Erythroblast (primary cell): Measurements from ENCODE around the gene STPG3.

Experiments used
- GATA1 ChIP-seq: IDR thresholded peaks from 2 replicates; pipeline ENCODE4 v1.6.1; 2011; ENCODE audit warnings: low read depth, mild to moderate bottlenecking, control low read depth, low read length, moderate library complexity
- POLR2A ChIP-seq: IDR thresholded peaks from 2 replicates; pipeline ENCODE4 v1.6.1; 2011; ENCODE audit warnings: mild to moderate bottlenecking, low read length

- no peak for TF ChIP-seq POLR2A
- TF ChIP-seq GATA1, result no peak
Observed at GRCh38 chr9:137268538-137269201, 17.6 kb downstream of the STPG3 start.
